ENCODE data around the gene AJAP1.

- no peak for TF ChIP-seq CTCF (IDR thresholded peaks at IDR 0.05; ENCODE audit: low read depth, low read length)
- no peak for TF ChIP-seq POLR2A (IDR thresholded peaks at IDR 0.05; ENCODE audit: extremely low read depth, insufficient read length)
Measured at GRCh38 chr1:4794020-4794780, 139.8 kb downstream of the AJAP1 start.
